Epithelial cell of proximal tubule (primary cell): Measurements from ENCODE around the gene CAMTA1. TPM values are rescaled to one million over a fixed set of nuclear protein-coding genes. Genes with fewer than 3 reads are reported as not detected.
A peak's percentile ranks its signal among the peaks of the same experiment; 100 is the strongest.

Experiments
- DNase-seq: peaks from one replicate; pipeline ENCODE4 v3.0.0-alpha.2; 2011; ENCODE audit warnings: low read depth
- H3K4me3 ChIP-seq: 2 replicates; pipeline ENCODE4 v1.5.1; 2011; ENCODE audit warnings: low read depth, mild to moderate bottlenecking, low read length
- total RNA-seq: library from RNA; depleted of rRNA; stranded (reverse); fragments of >200 nt; gene quantifications from 2 replicates; pipeline ENCODE4 v1.2.3, GENCODE V29; 2015
- TF ChIP-seq, protein P1 (sequence below): conservative IDR thresholded peaks from 2 replicates; pipeline ENCODE4 v1.5.1; 2012; ENCODE audit warnings: low read depth, mild to moderate bottlenecking, low read length

The CAMTA1 gene
- total RNA-seq, 1 donor from 2014 or later: 79.2 TPM

DNA sequence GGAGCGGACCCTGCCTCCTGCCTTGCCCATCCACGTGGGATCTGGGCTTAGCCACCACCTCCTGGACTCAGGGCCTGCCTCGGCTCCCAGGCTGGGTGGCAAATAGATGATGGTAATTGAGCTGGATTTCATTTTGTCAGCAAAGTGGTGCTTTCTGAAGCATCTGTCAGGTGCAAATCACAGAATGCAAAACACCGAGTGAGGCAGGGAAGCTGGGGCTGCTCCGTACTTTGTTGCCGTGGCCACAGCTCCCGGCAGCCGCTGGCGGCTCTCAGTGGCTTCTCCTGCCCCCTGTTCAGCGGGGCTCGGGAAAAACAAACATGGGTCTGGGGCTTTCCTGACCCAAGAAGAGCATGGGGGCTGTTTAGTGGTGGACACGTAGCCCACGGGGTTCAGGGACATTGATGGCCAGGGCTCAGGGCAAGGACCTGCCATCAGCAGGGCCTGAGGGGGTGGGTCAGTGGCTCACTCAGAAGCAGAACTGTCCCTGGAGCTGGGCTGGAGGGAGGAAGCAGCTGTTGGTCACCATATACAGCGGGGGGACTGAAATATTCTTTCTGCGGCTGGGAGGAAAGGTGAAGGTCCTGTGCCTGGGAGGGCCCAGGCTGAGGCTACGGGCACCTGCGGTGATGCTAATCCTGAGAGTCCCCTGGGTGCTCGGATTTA, 855.8 kb downstream of the CAMTA1 start:
- no peak for DNase-seq
- TF ChIP-seq, protein P1, sequence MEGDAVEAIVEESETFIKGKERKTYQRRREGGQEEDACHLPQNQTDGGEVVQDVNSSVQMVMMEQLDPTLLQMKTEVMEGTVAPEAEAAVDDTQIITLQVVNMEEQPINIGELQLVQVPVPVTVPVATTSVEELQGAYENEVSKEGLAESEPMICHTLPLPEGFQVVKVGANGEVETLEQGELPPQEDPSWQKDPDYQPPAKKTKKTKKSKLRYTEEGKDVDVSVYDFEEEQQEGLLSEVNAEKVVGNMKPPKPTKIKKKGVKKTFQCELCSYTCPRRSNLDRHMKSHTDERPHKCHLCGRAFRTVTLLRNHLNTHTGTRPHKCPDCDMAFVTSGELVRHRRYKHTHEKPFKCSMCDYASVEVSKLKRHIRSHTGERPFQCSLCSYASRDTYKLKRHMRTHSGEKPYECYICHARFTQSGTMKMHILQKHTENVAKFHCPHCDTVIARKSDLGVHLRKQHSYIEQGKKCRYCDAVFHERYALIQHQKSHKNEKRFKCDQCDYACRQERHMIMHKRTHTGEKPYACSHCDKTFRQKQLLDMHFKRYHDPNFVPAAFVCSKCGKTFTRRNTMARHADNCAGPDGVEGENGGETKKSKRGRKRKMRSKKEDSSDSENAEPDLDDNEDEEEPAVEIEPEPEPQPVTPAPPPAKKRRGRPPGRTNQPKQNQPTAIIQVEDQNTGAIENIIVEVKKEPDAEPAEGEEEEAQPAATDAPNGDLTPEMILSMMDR: no peak
- no peak overlapping the region for H3K4me3 ChIP-seq

DNA sequence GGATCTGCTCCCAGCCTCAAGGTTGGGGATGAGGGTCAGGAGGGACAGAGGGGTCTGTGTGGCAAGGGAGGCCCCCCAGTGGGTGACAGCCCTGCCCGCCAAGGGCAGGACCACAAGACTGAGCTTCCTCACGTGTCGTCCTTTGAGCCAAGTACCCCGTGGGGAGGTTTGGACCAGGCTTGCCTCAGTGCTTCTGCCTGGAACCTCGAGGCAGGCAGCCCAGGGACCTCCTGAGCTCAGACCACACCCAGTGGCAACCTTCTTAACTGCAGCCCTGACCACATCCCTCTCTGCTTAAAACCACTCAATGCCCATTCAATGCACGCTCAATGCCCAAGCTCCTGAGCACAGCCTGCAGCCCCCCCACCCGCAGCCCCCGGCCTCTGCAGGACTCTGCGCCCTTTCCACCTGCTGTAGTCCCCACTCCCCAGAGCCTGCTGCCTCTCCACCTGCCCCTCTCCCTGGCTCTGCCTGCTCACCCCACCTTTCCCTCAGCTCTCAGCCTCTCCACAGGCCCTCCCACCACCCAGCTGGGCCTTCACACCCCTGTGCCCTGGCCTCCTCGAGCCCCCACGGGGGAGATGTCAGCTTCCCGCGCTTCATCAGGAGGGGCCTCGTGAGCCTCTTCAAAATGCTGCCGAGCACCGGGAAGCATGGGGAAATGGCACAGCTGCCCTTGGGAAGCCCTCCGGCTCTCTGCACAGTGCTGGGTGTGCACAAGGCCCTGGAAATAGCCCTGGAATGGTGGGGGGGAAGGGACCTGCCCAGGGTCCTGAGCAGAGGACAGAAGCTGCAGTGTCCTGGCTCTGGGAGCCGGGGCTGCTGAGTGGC, 856.5 kb downstream of the CAMTA1 start:
- TF ChIP-seq, protein P1: peak; percentile 12
- no peak for DNase-seq
- no peak overlapping the region for H3K4me3 ChIP-seq

DNA sequence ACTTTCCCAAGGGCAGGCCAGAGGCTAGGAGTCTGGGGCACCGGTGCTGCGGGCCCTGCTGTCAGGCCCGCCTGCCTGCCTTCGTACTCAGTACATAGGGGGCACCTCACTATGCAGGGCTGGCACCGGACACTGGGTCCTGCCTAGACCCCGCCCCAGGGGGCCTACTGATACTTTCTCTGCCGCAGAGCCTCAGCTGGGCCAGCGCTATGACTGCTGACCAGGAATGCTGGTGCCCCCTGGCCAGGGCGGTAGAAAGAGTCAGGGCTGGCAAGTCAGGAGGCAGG, 857.1 kb downstream of the CAMTA1 start:
- DNase-seq: no peak
- TF ChIP-seq, protein P1: no peak
- no peak overlapping the region for H3K4me3 ChIP-seq

DNA sequence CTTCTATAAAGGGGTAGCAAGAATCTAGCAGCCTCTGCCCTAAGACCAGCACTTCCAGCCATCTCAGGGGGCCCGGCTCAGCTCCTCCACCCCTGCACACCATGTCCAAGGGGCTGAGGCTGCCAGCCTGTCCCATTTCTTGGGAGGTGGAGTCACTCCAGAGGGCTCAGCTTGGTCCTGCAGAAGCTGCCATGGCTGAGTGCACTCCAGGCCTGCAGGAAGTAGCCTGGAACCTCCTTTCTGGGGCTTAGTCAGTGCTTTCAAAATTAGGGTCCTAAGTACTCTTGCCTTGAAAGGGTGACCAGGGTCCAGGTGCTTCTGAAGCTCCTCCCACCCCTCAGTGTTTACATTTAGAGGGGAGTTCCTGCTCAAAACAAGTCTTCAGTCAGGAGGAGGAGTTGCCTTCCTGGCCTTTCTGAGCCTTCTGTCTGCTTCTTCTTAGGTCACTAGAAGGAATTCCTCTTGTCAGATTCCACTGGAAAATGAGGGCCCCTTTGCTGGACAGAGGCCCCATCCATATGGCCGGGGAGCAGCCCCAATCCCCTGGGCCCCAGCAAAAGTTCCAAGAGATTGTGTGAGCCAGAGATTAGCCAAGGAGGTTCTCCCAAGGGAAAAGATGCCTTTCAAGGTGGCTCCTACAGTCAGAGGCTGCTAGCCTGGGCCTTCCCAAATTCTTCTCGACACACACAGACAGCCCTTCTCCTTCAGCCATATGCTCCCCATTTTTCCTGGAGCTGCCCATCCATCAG, 857.7 kb downstream of the CAMTA1 start:
- TF ChIP-seq, protein P1: no peak
- DNase-seq: peak; percentile 18
- H3K4me3 ChIP-seq: no peak overlapping the region

DNA sequence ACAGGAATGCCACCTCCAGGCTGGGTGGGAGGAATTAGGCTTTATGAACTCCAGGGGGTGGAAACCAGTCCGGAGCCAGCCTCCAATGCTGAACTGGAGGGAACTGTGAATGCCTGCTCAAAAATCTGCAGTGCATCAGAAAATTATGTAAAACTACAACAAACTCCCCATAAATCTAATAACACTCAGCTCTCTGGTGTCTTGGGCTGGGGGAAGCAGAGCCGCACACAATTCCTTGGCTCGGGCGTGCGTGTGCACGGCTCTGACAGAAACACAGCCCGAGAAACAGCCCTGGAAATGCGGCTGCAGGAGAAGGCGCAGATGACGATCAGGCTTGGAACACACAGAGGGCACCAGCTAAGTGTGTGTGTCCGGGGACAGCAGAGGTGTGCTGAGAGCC, 858.3 kb downstream of the CAMTA1 start:
- H3K4me3 ChIP-seq: no peak overlapping the region
- no peak for DNase-seq
- TF ChIP-seq, protein P1: no peak

DNA sequence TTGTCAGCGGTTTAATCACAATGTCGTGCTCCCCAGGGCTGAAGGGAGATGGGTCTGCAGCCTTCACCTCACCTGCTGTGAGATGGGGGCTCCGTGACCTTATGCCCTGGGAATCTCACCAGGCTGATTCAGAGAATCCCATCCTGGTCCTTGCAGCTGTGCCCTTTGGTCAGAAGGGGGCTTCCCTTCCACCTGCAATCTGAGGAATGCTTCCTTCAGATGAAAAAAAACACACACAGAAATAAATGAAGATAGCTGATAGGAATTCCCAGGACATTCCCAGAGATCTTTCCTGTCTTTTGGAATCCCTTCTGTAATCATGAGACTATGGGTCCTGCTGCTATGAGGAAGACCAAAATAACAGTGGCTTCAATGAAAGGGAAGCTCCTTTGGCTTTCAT, 858.8 kb downstream of the CAMTA1 start:
- DNase-seq: no peak
- H3K4me3 ChIP-seq: no peak overlapping the region
- TF ChIP-seq, protein P1: no peak
